ENCODE results near the gene DDX18. TPM values are rescaled to one million over a fixed set of nuclear protein-coding genes. Genes with fewer than 3 reads are reported as not detected.

The DDX18 gene
- total and polyA plus RNA-seq, 11 donors: 12.2 to 40.6 (median 28.2) TPM

DNA sequence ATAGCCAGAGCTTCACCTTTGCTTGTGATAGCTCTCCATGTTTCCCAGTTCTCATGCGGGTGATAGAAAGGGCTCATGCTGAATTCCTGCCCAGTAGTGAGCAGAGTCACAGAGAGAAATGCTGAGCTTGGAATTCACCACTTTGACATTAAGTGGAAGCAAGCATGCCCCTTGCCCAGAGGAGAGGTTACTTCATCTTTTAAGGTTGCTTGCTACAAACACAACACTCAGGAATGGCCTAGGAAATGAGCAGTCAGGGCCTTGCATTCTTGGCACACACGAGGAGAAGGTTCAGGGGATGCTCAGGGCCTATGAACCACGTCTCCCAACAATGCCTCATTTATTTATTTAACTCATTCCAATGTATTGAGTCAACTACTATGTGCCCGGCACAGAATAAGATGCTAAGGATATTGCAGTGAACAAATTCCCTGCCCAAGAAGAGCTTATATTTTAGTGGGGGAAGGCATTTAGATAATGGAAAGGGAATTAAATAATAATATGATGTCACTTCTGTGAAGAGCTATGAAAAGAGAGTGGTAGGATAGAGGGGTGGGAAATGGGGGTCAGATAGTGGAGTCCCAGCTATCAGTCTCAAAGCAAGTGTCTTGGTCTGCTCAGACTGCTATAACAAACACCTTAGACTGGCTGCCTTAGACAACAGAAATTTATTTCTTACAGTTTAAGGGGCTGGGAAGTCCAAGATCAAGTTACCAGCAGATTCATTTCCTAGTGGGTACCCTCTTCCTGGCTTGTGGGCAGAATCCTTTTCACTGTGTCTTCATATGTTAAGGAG, 42.1 kb downstream of the DDX18 start:
- H3K9me3 ChIP-seq: no peaks in the 10 kb centered on the region
- H3K27me3 ChIP-seq: peaks cover 0 to 74% (median 23%) of the 10 kb centered on the region in 9 donors
- no peak for ATAC-seq
- no peak overlapping the region for H3K4me3 ChIP-seq
- 36 to 55% (median 40%) methylated on average over 4 of the region's 4 CpGs for WGBS, 4 donors
- no peak for TF ChIP-seq CTCF (IDR thresholded peaks at IDR 0.05)
- no peak for TF ChIP-seq POLR2A (IDR thresholded peaks at IDR 0.05)
- H3K36me3 ChIP-seq: no peaks in the 10 kb centered on the region
- no peak overlapping the region for H3K27ac ChIP-seq
- H3K4me1 ChIP-seq: no peaks in the 10 kb centered on the region
- intact Hi-C loops (cut with DNase I): no loop called here
- no peak for DNase-seq

DNA sequence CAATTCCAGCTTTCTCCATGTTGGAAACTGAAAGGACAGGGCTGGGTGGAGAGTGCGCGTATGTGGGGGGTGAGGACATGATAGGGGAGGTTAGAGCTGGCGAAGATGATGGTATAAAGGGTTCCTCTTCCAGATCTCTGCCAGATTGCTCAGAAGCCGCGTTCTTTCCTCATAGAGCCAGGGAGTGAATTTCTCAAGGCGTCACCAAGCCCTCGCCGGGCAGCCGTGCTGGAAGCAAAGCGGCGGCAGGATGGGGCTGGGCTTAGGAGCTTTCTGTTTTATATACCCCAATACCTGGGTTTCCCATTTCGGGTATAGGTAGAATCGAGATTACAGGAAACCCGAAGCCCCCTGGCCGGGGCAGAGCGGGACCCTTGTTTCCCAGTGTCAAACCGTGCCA, 43.8 kb downstream of the DDX18 start:
- ATAC-seq (no peak), DNase-seq (no peak)
- intact Hi-C loops (cut with DNase I): no loop called here
- Histone ChIP-seq H3K27me3 (peaks cover 0 to 60% (median 21%) of the 10 kb centered on the region in 9 donors), H3K9me3 (peaks cover 0 to 4% (median 0%) of the 10 kb centered on the region in 12 donors), H3K4me3 (no peak overlapping the region), H3K27ac (no peak overlapping the region), H3K4me1 (no peaks in the 10 kb centered on the region), H3K36me3 (no peaks in the 10 kb centered on the region)
- 58 to 92% (median 69%) methylated on average over 16 to 17 of the region's 17 CpGs for WGBS, 4 donors
- TF ChIP-seq CTCF (IDR thresholded peaks at IDR 0.05) (no peak), POLR2A (IDR thresholded peaks at IDR 0.05) (no peak)

DNA sequence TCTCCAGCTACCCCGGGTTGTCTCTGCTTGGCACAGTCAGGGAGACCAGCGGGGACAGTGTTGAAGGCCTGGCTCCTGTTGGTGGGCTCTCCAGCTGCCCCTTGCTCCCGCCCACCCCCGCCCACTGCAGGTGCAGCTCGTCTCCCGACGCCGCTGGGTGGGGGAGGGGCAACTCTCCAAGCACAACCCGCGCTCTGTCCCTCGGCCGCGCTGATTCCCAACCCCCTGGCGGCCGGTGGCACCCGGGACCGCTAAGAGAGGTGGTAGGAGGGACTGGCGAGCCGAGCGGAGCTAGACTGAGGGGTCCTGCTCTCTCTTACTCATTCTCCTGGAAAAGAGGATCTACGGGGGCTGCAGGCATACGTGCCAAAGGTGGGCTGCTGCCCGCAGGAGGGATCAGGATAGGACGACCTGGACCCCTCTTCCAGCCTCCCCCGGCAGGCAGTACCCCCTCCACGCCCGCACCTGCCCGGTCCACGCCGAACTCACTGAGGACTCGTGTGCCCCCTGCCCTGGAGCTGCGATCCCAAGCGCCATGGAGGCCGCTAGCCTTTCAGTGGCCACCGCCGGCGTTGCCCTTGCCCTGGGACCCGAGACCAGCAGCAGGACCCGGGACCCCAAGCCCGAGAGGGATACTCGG, 44.5 kb downstream of the DDX18 start:
- DNase-seq (no peak), ATAC-seq (peak in 1 of 4 donors; percentile 20)
- 46 to 72% (median 62%) methylated on average over 27 to 41 of the region's 41 CpGs for WGBS, 4 donors
- Histone ChIP-seq H3K27me3 (peaks cover 0 to 54% (median 21%) of the 10 kb centered on the region in 9 donors), H3K36me3 (no peaks in the 10 kb centered on the region), H3K9me3 (peaks cover 0 to 4% (median 0%) of the 10 kb centered on the region in 12 donors), H3K27ac (no peak overlapping the region), H3K4me3 (no peak overlapping the region), H3K4me1 (no peaks in the 10 kb centered on the region)
- intact Hi-C loops (cut with DNase I): no loop called here
- TF ChIP-seq POLR2A (IDR thresholded peaks at IDR 0.05): no peak
- no peak for TF ChIP-seq CTCF (IDR thresholded peaks at IDR 0.05)

DNA sequence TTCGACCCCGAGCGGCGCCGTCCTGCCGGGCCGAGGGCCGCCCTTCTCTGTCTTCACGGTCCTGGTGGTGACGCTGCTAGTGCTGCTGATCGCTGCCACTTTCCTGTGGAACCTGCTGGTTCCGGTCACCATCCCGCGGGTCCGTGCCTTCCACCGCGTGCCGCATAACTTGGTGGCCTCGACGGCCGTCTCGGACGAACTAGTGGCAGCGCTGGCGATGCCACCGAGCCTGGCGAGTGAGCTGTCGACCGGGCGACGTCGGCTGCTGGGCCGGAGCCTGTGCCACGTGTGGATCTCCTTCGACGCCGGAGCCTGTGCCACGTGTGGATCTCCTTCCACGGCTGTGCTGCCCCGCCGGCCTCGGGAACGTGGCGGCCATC, 45.0 kb downstream of the DDX18 start:
- no peaks in the 10 kb centered on the region for H3K4me1 ChIP-seq
- DNase-seq: no peak

More for the DNA sequence above, 45.0 kb downstream of the DDX18 start:
- WGBS, 4 donors: 59 to 87% (median 69%) methylated on average over 18 to 44 of the region's 44 CpGs
- peaks cover 0 to 4% (median 0%) of the 10 kb centered on the region in 12 donors for H3K9me3 ChIP-seq
- H3K27me3 ChIP-seq: peaks cover 0 to 52% (median 21%) of the 10 kb centered on the region in 9 donors
- no peak overlapping the region for H3K4me3 ChIP-seq
- no peak for ATAC-seq
- no peaks in the 10 kb centered on the region for H3K36me3 ChIP-seq
- intact Hi-C loops (cut with DNase I): no loop called here
- no peak overlapping the region for H3K27ac ChIP-seq
- TF ChIP-seq CTCF (IDR thresholded peaks at IDR 0.05) (no peak), POLR2A (IDR thresholded peaks at IDR 0.05) (no peak)
